ENCODE data around the gene DNAJB14. TPM values are rescaled to one million over a fixed set of nuclear protein-coding genes. Genes with fewer than 3 reads are reported as not detected.
"Not testable (repeated sequence)": the region's sequence is repeated elsewhere in the genome, so short reads cannot be mapped to it uniquely, and the experiment has no call there.

DNAJB14 gene
- total RNA-seq, 2 experiments from 2014 or later = 53.7 to 55.4 TPM

DNA sequence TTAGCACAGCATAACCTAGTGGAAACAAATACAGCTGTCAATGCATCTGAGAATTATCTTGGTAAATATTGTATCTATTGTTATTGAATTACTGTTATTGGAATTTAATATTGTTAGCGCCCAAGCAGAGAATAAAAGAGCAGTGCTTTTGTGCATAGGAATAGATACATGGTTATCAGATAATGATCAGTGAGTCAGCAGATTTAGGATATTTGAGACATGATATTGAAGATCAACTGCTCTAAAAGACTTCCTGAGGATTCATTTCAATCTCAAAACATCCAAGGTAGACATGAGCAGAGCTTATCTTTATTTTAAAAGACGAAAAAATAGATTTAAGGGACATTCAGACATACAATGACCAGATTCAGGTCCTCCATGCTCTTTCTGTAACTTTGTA is 14.2 kb upstream of the DNAJB14 start:
- no peak for DNase-seq
- Mint-ChIP-seq H3K9me3 (peaks cover 8% of the 10 kb centered on the region), H3K36me3 (ENCODE audit: low read depth) (peaks cover 13% of the 10 kb centered on the region), H3K4me1 (peaks cover 9% of the 10 kb centered on the region), H3K4me3 (no peak overlapping the region), H3K27me3 (no peaks in the 10 kb centered on the region), H3K27ac (no peak overlapping the region)
- CTCF ChIA-PET = interaction anchor here (0.9 to 1.2 kb wide), 3 partner anchors 9 to 38 kb away, joined by 3 to 5 read pairs (median 4); partner anchors contain the start of gene H2AZ1
- POLR2A ChIA-PET = interaction anchor here (2.6 kb wide), 1 partner anchor 10 kb away, joined by 9 read pairs; the partner anchor contains the start of gene H2AZ1

DNA sequence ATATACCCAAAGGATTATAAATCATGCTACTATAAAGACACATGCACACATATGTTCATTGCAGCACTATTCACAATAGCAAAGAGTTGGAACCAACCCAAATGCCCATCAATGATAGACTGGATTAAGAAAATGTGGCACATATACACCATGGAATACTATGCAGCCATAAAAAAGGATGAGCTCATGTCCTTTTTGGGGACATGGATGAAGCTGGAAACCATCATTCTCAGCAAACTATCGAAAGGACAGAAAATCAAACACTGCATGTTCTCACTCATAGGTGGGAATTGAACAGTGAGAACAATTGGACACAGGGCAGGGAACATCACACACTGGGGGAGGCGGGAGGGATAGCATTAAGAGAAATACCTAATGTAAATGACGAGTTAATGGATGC is 11.8 kb upstream of the DNAJB14 start:
- H3K36me3 Mint-ChIP-seq (ENCODE audit: low read depth) = peaks cover 13% of the 10 kb centered on the region
- POLR2A ChIA-PET, H3K4me3 Mint-ChIP-seq, H3K4me1 Mint-ChIP-seq, H3K9me3 Mint-ChIP-seq, CTCF ChIA-PET, H3K27me3 Mint-ChIP-seq, DNase-seq, H3K27ac Mint-ChIP-seq: not testable (repeated sequence)

DNA sequence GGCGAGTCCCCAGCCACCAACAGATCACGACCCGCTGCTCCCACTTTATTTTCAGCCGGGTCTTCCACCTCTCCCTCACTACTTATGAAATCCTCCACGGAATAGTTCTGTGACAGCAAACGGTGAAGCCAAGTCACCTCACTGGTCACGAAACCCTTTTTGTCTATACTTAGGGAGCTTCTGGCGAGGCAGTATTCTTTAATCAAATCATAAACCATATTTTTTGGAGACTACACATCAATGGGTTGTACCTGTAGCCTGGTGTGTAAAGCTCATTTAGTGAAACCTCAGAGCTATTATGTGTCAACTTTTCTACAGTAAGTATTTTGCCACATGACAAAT is 4.5 kb upstream of the DNAJB14 start:
- H3K27me3 Mint-ChIP-seq = no peaks in the 10 kb centered on the region
- no peak for DNase-seq
- H3K9me3 Mint-ChIP-seq = peaks cover 2% of the 10 kb centered on the region
- ChIA-PET POLR2A (interaction anchor here (0.6 to 7.0 kb wide), 16 partner anchors 10 to 1021 kb away, joined by 3 to 105 read pairs (median 6); partner anchors contain the start of genes DAPP1, LAMTOR3 and TRMT10A), CTCF (interaction anchor here (1.0 to 1.5 kb wide), 8 partner anchors 10 to 955 kb away, joined by 3 to 7 read pairs (median 4); partner anchors contain the start of genes METAP1 and TRMT10A)
- H3K36me3 Mint-ChIP-seq (ENCODE audit: low read depth) = peaks cover 18% of the 10 kb centered on the region
- peaks cover 20% of the 10 kb centered on the region for H3K4me1 Mint-ChIP-seq
- H3K27ac Mint-ChIP-seq = no peak overlapping the region
- H3K4me3 Mint-ChIP-seq = no peak overlapping the region

DNA sequence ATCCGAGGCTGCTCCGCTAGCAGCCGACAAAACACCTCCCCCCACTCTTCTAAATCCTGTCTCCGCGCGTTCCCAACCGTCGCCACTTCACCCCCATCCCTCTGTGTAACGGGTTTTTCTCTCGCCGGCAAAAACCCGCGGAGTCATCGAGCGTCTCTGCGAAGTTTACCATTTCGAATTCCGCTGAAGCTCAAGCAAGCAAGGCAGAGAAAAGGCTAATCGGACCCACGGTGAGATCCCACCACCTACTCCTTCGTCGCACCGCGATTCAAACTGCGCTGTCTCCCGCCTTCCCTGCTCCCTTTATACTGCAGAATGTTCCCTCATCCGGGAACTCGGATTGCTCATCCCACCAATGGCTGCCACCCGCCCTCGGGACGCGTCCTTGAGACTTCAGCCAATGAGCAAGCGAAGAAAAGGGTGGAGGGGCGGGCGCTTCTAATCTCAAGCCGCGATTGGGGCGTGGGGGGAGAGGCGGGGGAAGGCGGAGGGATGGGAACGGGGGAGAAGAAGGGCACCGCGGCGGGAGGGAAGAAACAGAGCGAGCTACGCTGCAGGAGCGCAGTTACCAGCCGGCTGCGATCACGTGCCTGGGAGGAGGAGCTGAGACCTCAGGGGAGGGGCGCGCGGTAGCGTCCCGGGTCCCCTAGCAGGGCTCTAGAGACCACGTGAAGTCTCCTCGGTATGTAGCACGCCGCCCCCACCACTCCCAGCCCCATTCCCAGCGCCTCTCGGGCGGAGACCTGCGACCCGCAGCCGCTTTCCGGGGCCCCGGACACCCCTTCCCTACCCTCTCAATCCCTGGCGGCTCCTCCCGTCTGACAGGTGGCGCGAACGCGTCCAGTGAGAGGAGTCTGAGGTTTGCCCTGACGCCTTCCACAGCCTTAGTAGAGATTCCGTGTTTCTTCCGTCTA is 3.8 kb upstream of the DNAJB14 start, which contains the start of gene H2AZ1:
TSS of gene H2AZ1 (minus strand) at position 277 of the 914 bp plus-strand sequence. CDS start at position 172, 105 bp downstream.
- peak; percentile 98 for DNase-seq
- Mint-ChIP-seq H3K4me1 (peaks cover 26% of the 10 kb centered on the region), H3K27ac (no peak within 1 kb of the TSS), H3K4me3 (no peak within 1 kb of the TSS), H3K27me3 (no peaks in the 10 kb centered on the region), H3K36me3 (ENCODE audit: low read depth) (peaks cover 22% of the 10 kb centered on the region), H3K9me3 (no peaks in the 10 kb centered on the region)
- CTCF ChIA-PET = interaction anchor here (1.0 to 1.5 kb wide), 7 partner anchors 10 to 955 kb away, joined by 3 to 7 read pairs (median 3); partner anchors contain the start of genes METAP1 and TRMT10A
- POLR2A ChIA-PET = interaction anchor here (0.6 to 7.0 kb wide), 17 partner anchors 10 to 1765 kb away, joined by 3 to 105 read pairs (median 6); partner anchors contain the start of genes DAPP1, LAMTOR3 and TRMT10A

DNA sequence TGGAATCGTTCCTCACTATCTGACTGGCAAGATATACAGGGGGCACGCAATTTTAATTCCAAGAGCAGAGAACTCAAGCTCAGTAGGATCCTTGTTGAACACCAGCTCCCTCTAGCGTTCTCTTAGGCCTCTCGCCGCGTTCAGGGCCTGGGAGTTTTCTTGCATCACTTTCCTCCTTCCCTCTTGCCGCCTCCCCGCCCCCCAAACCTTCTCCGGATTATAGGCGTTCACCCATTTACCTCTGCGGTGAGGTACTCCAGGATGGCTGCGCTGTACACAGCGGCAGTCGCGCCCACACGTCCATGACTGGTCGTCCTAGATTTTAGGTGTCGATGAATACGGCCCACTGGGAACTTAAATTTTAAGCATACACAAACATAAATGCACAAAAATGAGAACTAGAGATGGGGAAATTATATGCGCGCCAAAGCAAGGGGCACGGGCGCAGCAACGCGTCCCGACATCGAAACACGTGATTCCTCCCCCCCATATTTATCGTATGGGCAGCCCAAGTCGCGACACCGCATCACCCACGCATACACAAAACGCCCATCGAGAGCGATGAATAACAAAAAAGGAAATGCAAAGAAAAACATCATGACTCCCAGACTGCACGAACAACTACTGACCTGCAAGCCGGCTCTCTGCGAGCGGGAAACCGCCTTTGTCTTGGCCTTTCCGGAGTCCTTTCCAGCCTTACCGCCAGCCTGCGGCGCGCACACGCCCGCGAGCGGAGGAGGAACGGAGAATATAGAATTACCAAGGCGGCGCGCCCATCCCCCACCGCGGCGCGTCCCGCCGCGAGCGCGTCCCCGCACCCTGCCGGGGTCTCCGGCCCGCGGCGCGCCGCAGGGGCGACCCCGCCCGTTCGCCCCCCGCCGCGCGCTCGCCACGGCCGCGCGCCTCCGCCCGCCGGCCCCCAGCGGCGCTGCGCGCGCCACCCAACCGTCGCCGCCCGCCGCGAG is 2.9 kb upstream of the DNAJB14 start:
- Mint-ChIP-seq H3K36me3 (ENCODE audit: low read depth) (peaks cover 29% of the 10 kb centered on the region), H3K27ac (no peak overlapping the region), H3K9me3 (no peaks in the 10 kb centered on the region), H3K4me3 (no peak overlapping the region), H3K4me1 (peaks cover 33% of the 10 kb centered on the region), H3K27me3 (no peaks in the 10 kb centered on the region)
- POLR2A ChIA-PET = interaction anchor here (0.6 to 7.0 kb wide), 27 partner anchors 9 to 1689 kb away, joined by 3 to 105 read pairs (median 6); partner anchors contain the start of genes DAPP1, LAMTOR3 and TRMT10A
- peak; percentile 92 for DNase-seq
- CTCF ChIA-PET = interaction anchor here (0.7 to 2.5 kb wide), 16 partner anchors 9 to 484 kb away, joined by 3 to 17 read pairs (median 4); partner anchors contain the start of genes DAPP1, LAMTOR3 and TRMT10A

DNA sequence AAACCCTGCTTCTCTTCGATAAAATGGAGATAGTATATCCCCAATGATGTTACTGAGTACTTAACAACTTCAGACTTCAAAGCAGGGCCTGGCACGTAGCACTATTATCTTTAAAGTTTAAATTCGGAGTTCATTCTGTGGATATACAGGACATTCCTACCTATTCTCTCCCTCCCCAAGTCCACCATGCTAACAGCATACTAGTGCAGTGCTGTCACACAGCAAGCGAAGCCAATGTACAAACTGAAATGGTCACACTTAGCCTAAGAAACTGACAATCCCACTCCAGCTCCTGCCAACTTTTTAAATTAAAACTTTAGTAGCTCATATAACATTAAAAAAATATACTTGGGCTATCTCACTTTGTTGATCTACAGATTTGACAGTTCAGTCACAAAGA is 1.2 kb upstream of the DNAJB14 start:
- DNase-seq = no peak
- H3K4me3 Mint-ChIP-seq = no peak overlapping the region
- peaks cover 50% of the 10 kb centered on the region for H3K4me1 Mint-ChIP-seq
- peaks cover 46% of the 10 kb centered on the region for H3K36me3 Mint-ChIP-seq (ENCODE audit: low read depth)
- no peaks in the 10 kb centered on the region for H3K27me3 Mint-ChIP-seq
- no peak overlapping the region for H3K27ac Mint-ChIP-seq
- H3K9me3 Mint-ChIP-seq = no peaks in the 10 kb centered on the region
- POLR2A ChIA-PET = interaction anchor here (0.7 to 7.0 kb wide), 21 partner anchors 12 to 859 kb away, joined by 3 to 105 read pairs (median 7); partner anchors contain the start of genes ADH5, DAPP1, LAMTOR3 and TRMT10A
- CTCF ChIA-PET = interaction anchor here (1.0 to 2.5 kb wide), 16 partner anchors 8 to 384 kb away, joined by 3 to 17 read pairs (median 6); partner anchors contain the start of genes DAPP1, LAMTOR3 and TRMT10A

DNA sequence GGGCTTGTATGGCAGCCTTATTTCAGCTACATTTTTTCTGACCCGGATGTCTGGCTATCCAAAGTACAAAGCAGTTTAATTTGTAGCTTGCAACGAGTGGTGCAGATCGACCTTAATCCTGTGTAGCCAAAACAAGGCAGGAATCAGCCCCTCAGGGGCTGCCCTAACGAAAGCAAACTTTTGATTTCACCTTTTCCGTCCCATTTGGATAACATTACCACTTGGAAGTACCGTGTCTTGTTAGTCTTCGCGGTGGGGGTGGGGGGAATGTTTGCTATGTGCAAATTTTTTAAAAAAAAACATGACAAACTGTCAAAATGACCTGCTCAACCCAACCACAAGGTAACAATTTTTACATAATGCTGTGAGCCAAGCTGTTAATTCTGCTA is 766 bp upstream of the DNAJB14 start:
- H3K27ac Mint-ChIP-seq = no peak overlapping the region
- POLR2A ChIA-PET = interaction anchor here (0.7 to 7.0 kb wide), 21 partner anchors 11 to 859 kb away, joined by 3 to 105 read pairs (median 6); partner anchors contain the start of genes ADH5, DAPP1, LAMTOR3 and TRMT10A
- no peaks in the 10 kb centered on the region for H3K9me3 Mint-ChIP-seq
- no peak overlapping the region for H3K4me3 Mint-ChIP-seq
- peaks cover 51% of the 10 kb centered on the region for H3K4me1 Mint-ChIP-seq
- peaks cover 47% of the 10 kb centered on the region for H3K36me3 Mint-ChIP-seq (ENCODE audit: low read depth)
- no peak for DNase-seq
- H3K27me3 Mint-ChIP-seq = no peaks in the 10 kb centered on the region
- CTCF ChIA-PET = interaction anchor here (1.0 to 2.5 kb wide), 12 partner anchors 10 to 384 kb away, joined by 3 to 17 read pairs (median 6); partner anchors contain the start of genes DAPP1, LAMTOR3 and TRMT10A

DNA sequence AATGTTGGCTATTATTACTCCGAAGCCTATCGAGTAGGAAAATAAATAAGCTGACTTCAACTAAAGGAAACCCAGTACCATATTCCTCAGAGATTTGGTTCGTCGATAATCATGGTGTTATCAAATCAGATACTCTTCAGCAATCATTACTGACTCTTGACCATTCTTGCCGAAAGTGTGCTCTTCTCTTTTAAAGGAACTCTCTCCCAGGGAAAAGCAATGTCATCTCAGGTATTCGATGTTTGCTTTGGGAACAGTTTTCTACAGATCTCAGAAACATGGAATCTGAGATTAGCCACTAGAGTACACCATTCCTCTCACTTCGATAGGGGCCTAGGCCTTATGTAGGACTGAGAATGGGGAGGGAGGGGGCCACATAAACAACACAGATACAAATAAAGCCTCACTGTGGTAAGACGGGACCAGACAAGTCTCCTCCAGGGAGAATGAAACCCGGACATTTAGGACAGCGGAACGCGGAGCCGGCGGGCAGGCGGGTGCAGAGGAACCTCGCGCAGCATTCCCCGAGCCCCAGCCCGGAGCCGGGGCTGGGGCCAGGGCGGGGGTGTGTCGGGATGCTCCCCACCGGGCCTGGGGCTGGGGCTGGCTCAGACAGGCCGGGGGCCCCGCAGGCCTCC is 581 bp downstream of the DNAJB14 start:
- peak overlapping the region; percentile 99 for H3K4me3 Mint-ChIP-seq
- H3K27me3 Mint-ChIP-seq = no peaks in the 10 kb centered on the region
- H3K36me3 Mint-ChIP-seq (ENCODE audit: low read depth) = peaks cover 52% of the 10 kb centered on the region
- no peaks in the 10 kb centered on the region for H3K9me3 Mint-ChIP-seq
- H3K27ac Mint-ChIP-seq = peak overlapping the region; percentile 95
- DNase-seq = no peak
- ChIA-PET CTCF (interaction anchor here (1.4 to 1.9 kb wide), 8 partner anchors 8 to 382 kb away, joined by 3 to 9 read pairs (median 6); partner anchors contain the start of genes DAPP1, LAMTOR3 and TRMT10A), POLR2A (interaction anchor here (1.1 to 7.0 kb wide), 14 partner anchors 10 to 438 kb away, joined by 3 to 105 read pairs (median 8); partner anchors contain the start of genes DAPP1, LAMTOR3 and TRMT10A)
- H3K4me1 Mint-ChIP-seq = peaks cover 54% of the 10 kb centered on the region

DNA sequence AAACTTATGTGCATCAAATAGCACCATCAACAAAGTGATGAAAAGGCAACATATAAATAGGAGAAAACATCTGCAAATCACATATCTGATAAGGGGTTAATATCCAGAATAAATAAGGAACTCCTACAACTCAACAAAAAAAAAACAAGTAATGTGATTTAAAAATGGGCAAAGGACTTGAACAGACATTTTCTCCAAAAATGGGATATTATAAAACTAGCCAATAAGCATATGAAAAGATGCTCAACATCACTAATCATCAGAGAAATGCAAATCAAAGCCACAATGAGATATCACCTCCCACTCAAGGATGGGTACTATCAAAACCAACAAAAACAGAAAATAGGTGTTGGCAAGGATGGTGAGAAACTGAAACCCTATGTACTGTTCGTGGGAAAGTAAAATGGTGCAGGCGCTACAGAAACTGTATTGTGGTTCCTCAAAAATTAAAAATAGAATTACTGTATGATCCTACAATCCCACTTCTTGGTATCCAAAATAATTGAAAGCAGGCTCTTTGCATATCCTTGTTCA is 2.4 kb downstream of the DNAJB14 start:
- peak overlapping the region; percentile 32 for H3K4me3 Mint-ChIP-seq
- DNase-seq = no peak
- CTCF ChIA-PET = interaction anchor here (1.4 kb wide), 1 partner anchor 128 kb away, joined by 3 read pairs; the partner anchor contains the start of gene DAPP1
- H3K36me3 Mint-ChIP-seq (ENCODE audit: low read depth) = peaks cover 58% of the 10 kb centered on the region
- peaks cover 59% of the 10 kb centered on the region for H3K4me1 Mint-ChIP-seq
- H3K27me3 Mint-ChIP-seq = no peaks in the 10 kb centered on the region
- peak overlapping the region; percentile 23 for H3K27ac Mint-ChIP-seq
- POLR2A ChIA-PET = no interaction called here
- H3K9me3 Mint-ChIP-seq = no peaks in the 10 kb centered on the region

DNA sequence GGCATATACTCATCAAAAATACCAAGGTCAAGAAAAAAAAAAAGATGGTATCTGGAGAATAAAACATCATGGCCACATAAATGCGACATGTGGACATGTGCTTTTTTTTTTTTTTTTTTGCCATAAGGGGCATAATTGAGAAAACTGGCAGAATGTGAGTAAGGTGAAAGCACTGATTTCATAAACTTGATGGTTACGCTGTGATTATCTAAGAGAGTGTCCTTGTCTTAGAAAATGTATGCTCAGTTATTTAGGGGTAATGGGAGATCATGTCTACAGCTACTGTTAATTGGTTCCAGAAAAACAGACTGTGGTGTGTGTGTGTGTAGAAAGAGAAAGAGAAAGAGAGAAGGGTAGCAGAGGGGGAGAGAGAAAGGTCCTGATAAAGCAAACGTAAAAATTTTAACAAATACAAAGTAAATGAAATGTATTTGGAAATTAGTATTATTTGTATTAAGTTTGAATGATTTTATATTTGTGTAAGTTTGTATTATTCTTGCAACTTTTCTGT is 8.1 kb downstream of the DNAJB14 start:
- ChIA-PET POLR2A (no interaction called here), CTCF (interaction anchor here (0.6 kb wide), 1 partner anchor 1425 kb away, joined by 3 read pairs; no protein-coding TSS in a partner anchor)
- no peaks in the 10 kb centered on the region for H3K27me3 Mint-ChIP-seq
- H3K36me3 Mint-ChIP-seq (ENCODE audit: low read depth) = peaks cover 58% of the 10 kb centered on the region
- H3K4me1 Mint-ChIP-seq = peaks cover 23% of the 10 kb centered on the region
- H3K27ac Mint-ChIP-seq = no peak overlapping the region
- H3K9me3 Mint-ChIP-seq = peaks cover 7% of the 10 kb centered on the region
- no peak for DNase-seq
- H3K4me3 Mint-ChIP-seq = no peak overlapping the region

DNA sequence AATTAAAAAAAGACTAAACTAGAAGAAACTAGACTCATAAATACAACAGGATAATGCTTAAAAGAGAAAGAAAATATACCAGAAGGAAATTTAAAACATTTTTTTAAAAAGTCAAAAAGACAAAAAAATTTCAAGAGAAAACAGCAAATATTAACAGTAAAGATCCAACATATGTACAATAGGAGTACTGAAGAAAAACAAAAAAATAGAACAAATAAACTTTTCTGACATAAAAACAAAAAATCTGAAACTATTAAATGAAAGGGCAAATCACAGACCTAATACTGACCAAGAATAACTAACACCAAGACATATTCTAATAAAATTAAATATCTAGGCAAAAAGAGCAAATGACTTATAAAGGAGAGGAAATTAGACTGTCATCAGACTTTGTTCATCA is 11.5 kb downstream of the DNAJB14 start:
- Mint-ChIP-seq H3K9me3 (peaks cover 10% of the 10 kb centered on the region), H3K4me1 (peaks cover 19% of the 10 kb centered on the region), H3K27me3 (no peaks in the 10 kb centered on the region), H3K36me3 (ENCODE audit: low read depth) (peaks cover 64% of the 10 kb centered on the region), H3K4me3 (no peak overlapping the region), H3K27ac (no peak overlapping the region)
- POLR2A ChIA-PET = interaction anchor here (1.4 to 4.2 kb wide), 2 partner anchors 11 to 14 kb away, joined by 6 to 22 read pairs; partner anchors contain the start of gene DNAJB14
- CTCF ChIA-PET = no interaction called here
- no peak for DNase-seq

All from activated CD4-positive, alpha-beta memory T cell treated with anti-CD3 and anti-CD28 coated beads, Interleukin-2, amount 10 ng/mL, durations not matched to agents 7 days and 5 days (primary cell).